ENCODE results near the gene CTNNAL1.
A peak's percentile ranks its signal among the peaks of the same experiment; 100 is the strongest.
"Not testable (repeated sequence)": the region's sequence is repeated elsewhere in the genome, so short reads cannot be mapped to it uniquely, and the experiment has no call there.

Gene CTNNAL1

GRCh38 chr9:109012876-109013678, at the start of gene CTNNAL1:
Gene CTNNAL1, minus strand, starts transcription at chr9:109013499. Its CDS starts 57 bp downstream, at chr9:109013442.
- DNase-seq: peak; percentile 78 to 90

- DNase-seq: no peak
Measured at GRCh38 chr9:109062543-109062942, 49.2 kb upstream of the CTNNAL1 start.

- DNase-seq: no peak
Measured at GRCh38 chr9:109060191-109060590, 46.9 kb upstream of the CTNNAL1 start.

GRCh38 chr9:109053121-109053520, 39.8 kb upstream of the CTNNAL1 start:
- DNase-seq: not testable (repeated sequence)

- no peak for DNase-seq
Measured at GRCh38 chr9:109052416-109052815, 39.1 kb upstream of the CTNNAL1 start.

GRCh38 chr9:109051733-109052132, 38.4 kb upstream of the CTNNAL1 start:
- DNase-seq: no peak

- no peak for DNase-seq
Measured at GRCh38 chr9:109050444-109050843, 37.1 kb upstream of the CTNNAL1 start.

GRCh38 chr9:109048822-109049221, 35.5 kb upstream of the CTNNAL1 start:
- DNase-seq: no peak

- no peak for DNase-seq
Measured at GRCh38 chr9:109047259-109047658, 34.0 kb upstream of the CTNNAL1 start.

- DNase-seq: no peak
Measured at GRCh38 chr9:109046346-109046745, 33.0 kb upstream of the CTNNAL1 start.

GRCh38 chr9:109043578-109043977, 30.3 kb upstream of the CTNNAL1 start:
- no peak for DNase-seq

GRCh38 chr9:109040571-109040970, 27.3 kb upstream of the CTNNAL1 start:
- no peak for DNase-seq

GRCh38 chr9:109039539-109039938, 26.2 kb upstream of the CTNNAL1 start:
- no peak for DNase-seq

- no peak for DNase-seq
Measured at GRCh38 chr9:109037946-109038715, 24.8 kb upstream of the CTNNAL1 start.

- DNase-seq: no peak
Measured at GRCh38 chr9:109036744-109037680, 23.7 kb upstream of the CTNNAL1 start.

GRCh38 chr9:109035684-109036423, 22.6 kb upstream of the CTNNAL1 start:
- DNase-seq: no peak

- no peak for DNase-seq
Measured at GRCh38 chr9:109033941-109034700, 20.8 kb upstream of the CTNNAL1 start.

- DNase-seq: no peak
Measured at GRCh38 chr9:109031241-109031640, 17.9 kb upstream of the CTNNAL1 start.

GRCh38 chr9:109030426-109030825, 17.1 kb upstream of the CTNNAL1 start:
- DNase-seq: no peak

GRCh38 chr9:109028457-109028856, 15.2 kb upstream of the CTNNAL1 start:
- DNase-seq: no peak

- DNase-seq: no peak
Measured at GRCh38 chr9:109027176-109027575, 13.9 kb upstream of the CTNNAL1 start.
